Measurements from ENCODE around the gene RCSD1.

DNA sequence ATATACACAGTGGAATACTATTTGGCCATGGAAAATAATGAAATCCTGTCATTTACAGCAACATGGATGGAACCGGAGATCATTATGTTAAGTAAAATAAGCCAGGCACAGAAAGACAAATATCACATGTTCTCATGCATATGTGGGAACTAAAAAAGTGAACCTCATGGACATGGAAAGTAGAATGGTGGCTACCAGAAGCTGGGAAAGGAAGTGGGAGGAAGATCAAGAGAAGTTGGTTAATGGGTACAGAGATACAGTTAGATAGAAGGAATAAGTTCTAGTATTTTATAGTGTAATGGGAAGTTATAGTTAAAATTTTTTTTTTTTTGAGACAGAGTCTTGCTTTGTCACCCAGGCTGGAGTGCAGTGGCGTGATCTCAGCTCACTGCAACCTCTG is 41.7 kb upstream of the RCSD1 start:
- TF ChIP-seq CTCF (IDR thresholded peaks at IDR 0.05) (no peak), POLR2A (IDR thresholded peaks at IDR 0.05) (no peak)
